MCF 10A (cell line): ENCODE results near the gene LMNTD1. TPM values are rescaled to one million over a fixed set of nuclear protein-coding genes. Genes with fewer than 3 reads are reported as not detected.

Source experiments
- BruUV-seq: library from RNA; stranded (reverse); fragments of 400-500 nt; replicated peaks from 2 replicates; lab custom pipeline; 2021; lab: Mats Ljungman, UMichigan
- CTCF ChIA-PET: fragments of 300-600 bp; sonication (Branson Sonifier 250); formaldehyde crosslinking; extraction: SDS; loops from one replicate; lab custom pipeline; 2021; ENCODE audit warnings: antibody characterized with exemption, inconsistent platforms; lab: Yijun Ruan, JAX
- POLR2A ChIA-PET: fragments of 300-600, 350-650 bp; sonication (Branson Sonifier 250); formaldehyde crosslinking; extraction: SDS; loops from one replicate; lab custom pipeline; 2020; ENCODE audit warnings: antibody characterized with exemption, inconsistent platforms; lab: Yijun Ruan, JAX
- DNase-seq: peaks from one replicate; pipeline ENCODE4 v3.0.0-alpha.2; 2018; ENCODE audit not compliant: unreplicated experiment
- H3K27ac Mint-ChIP-seq: one replicate; pipeline ENCODE4 v1.8.0; 2022; ENCODE audit warnings: mild to moderate bottlenecking, low read depth, mixed read lengths; ENCODE audit not compliant: unreplicated experiment
- H3K27me3 Mint-ChIP-seq: one replicate; pipeline ENCODE4 v1.8.0; 2022; ENCODE audit warnings: mixed read lengths; ENCODE audit not compliant: insufficient read depth, unreplicated experiment
- H3K36me3 Mint-ChIP-seq: one replicate; pipeline ENCODE4 v1.8.0; 2022; ENCODE audit warnings: mild to moderate bottlenecking, moderate library complexity, mixed read lengths; ENCODE audit not compliant: insufficient read depth, unreplicated experiment
- H3K4me1 Mint-ChIP-seq: one replicate; pipeline ENCODE4 v1.8.0; 2022; ENCODE audit warnings: mixed read lengths; ENCODE audit not compliant: insufficient read depth, unreplicated experiment
- H3K4me3 Mint-ChIP-seq: one replicate; pipeline ENCODE4 v1.8.0; 2022; ENCODE audit warnings: mild to moderate bottlenecking, moderate library complexity, mixed read lengths; ENCODE audit not compliant: unreplicated experiment
- H3K9me3 Mint-ChIP-seq: one replicate; pipeline ENCODE4 v1.8.0; 2022; ENCODE audit warnings: mixed read lengths; ENCODE audit not compliant: unreplicated experiment
- intact Hi-C: fragments of 100-400 bp; cut with micrococcal nuclease; formaldehyde crosslinking; loops from 2 replicates; pipeline ENCODE4 v1.14.1; 2022
- total RNA-seq: library from RNA; stranded (reverse); gene quantifications from 2 replicates; pipeline ENCODE4 v1.2.3, GENCODE V29; 2022
- TF ChIP-seq, protein P1 (sequence below): fragments of 200-600 bp; IDR thresholded peaks from one replicate; pipeline ENCODE4 v1.8.0; 2022; ENCODE audit warnings: antibody characterized with exemption, mild to moderate bottlenecking; ENCODE audit not compliant: unreplicated experiment

The LMNTD1 gene
- total RNA-seq, 1 experiment from 2014 or later, result not detected

DNA sequence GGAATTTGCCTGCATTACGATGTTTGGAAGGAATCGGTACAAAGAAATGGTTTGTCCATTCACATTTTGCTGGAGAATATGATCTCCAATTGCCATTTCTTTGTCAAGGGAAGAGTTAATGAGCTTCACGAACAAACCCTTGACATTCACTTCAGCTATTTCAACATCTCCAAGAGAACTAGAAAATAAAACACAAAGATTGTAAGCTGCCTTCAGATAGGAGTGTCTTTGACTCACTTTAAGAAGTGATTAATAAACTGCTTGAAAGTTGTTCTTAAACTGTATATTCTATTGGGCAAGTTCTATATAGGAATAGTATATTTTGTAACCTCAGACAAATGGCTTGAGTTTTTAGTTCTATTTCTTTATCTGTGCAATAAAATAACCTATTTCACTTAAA lies 26.3 kb downstream of the LMNTD1 start:
- intact Hi-C loops, result no loop called here
- no peaks in the 10 kb centered on the region for H3K9me3 Mint-ChIP-seq
- no peak overlapping the region for H3K27ac Mint-ChIP-seq
- H3K27me3 Mint-ChIP-seq, result no peaks in the 10 kb centered on the region
- H3K36me3 Mint-ChIP-seq, result no peaks in the 10 kb centered on the region
- no TSS peak for BruUV-seq
- H3K4me1 Mint-ChIP-seq, result no peaks in the 10 kb centered on the region
- no peak overlapping the region for H3K4me3 Mint-ChIP-seq
- POLR2A ChIA-PET, result interaction anchor here (1.2 kb wide), 1 partner anchor 69 kb away, joined by 4 read pairs; no protein-coding TSS in a partner anchor
- TF ChIP-seq, protein P1, sequence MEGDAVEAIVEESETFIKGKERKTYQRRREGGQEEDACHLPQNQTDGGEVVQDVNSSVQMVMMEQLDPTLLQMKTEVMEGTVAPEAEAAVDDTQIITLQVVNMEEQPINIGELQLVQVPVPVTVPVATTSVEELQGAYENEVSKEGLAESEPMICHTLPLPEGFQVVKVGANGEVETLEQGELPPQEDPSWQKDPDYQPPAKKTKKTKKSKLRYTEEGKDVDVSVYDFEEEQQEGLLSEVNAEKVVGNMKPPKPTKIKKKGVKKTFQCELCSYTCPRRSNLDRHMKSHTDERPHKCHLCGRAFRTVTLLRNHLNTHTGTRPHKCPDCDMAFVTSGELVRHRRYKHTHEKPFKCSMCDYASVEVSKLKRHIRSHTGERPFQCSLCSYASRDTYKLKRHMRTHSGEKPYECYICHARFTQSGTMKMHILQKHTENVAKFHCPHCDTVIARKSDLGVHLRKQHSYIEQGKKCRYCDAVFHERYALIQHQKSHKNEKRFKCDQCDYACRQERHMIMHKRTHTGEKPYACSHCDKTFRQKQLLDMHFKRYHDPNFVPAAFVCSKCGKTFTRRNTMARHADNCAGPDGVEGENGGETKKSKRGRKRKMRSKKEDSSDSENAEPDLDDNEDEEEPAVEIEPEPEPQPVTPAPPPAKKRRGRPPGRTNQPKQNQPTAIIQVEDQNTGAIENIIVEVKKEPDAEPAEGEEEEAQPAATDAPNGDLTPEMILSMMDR, result no peak
- no peak for DNase-seq
- CTCF ChIA-PET, result interaction anchor here (1.0 kb wide), 1 partner anchor 90 kb away, joined by 3 read pairs; no protein-coding TSS in a partner anchor

- TF ChIP-seq, protein P1, result no peak
- ChIA-PET CTCF (no interaction called here), POLR2A (no interaction called here)
- no peak overlapping the region for H3K4me3 Mint-ChIP-seq
- no peaks in the 10 kb centered on the region for H3K9me3 Mint-ChIP-seq
- no peak for DNase-seq
- no TSS peak for BruUV-seq
- H3K27me3 Mint-ChIP-seq, result no peaks in the 10 kb centered on the region
- no peaks in the 10 kb centered on the region for H3K4me1 Mint-ChIP-seq
- no peaks in the 10 kb centered on the region for H3K36me3 Mint-ChIP-seq
- intact Hi-C loops, result no loop called here
- H3K27ac Mint-ChIP-seq, result no peak overlapping the region
Observed at GRCh38 chr12:25524366-25524765, 28.7 kb downstream of the LMNTD1 start.

DNA sequence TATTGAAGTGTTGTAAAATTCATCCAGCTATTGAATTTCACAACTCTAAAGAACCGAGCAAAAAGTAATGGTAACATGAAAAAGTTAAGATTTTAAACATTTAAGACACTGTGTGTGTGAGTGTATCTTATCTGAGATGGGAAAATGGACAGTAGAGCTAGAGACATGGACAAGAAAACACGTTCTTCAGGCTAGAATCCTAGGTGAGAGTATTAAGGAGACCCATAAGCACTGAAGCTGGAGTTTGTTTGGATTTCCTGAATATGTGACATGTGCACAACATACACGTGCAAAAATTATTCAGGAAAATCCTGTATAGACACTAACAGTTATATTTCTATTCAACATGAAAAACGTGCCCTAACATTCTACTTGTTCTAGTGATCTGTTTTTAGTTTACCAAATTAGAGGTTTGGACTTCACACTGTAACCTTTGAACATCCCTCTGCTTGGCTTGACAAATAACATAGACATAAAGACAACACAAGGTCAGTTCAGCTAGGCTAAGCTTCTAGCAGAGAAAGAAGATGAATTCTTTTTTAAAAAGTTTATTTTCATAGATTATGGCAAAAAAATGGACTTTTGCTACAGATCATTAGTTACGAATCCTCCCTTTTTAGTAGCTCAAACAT lies 31.3 kb downstream of the LMNTD1 start:
- no TSS peak for BruUV-seq
- Mint-ChIP-seq H3K9me3 (no peaks in the 10 kb centered on the region), H3K36me3 (no peaks in the 10 kb centered on the region), H3K27ac (no peak overlapping the region), H3K27me3 (no peaks in the 10 kb centered on the region), H3K4me1 (peaks cover 10% of the 10 kb centered on the region), H3K4me3 (no peak overlapping the region)
- DNase-seq, result no peak
- intact Hi-C loops, result no loop called here
- TF ChIP-seq, protein P1, result no peak
- ChIA-PET POLR2A (interaction anchor here (1.1 to 1.7 kb wide), 3 partner anchors 9 to 60 kb away, joined by 3 to 5 read pairs (median 3); no protein-coding TSS in a partner anchor), CTCF (interaction anchor here (1.1 kb wide), 1 partner anchor 15 kb away, joined by 5 read pairs; no protein-coding TSS in a partner anchor)

DNA sequence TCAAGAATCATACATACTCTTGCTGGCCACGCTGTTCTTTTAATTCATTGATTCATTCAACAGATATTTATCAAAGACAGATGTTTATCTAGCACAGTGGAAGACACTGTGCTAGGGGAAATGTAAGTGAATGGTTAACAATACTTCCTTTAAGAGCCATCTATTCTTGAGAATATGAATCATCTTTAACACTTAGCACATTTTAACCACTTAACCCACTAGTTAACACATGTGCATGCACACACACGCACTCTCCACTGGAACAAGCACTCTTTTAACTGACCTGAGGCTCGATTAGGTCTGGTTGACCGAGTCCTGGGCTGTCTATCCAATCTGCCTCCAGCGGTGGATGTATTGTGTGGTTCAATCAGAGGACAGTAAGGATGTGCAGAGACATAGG lies 34.6 kb downstream of the LMNTD1 start:
- ChIA-PET POLR2A (no interaction called here), CTCF (no interaction called here)
- intact Hi-C loops, result no loop called here
- H3K27ac Mint-ChIP-seq, result no peak overlapping the region
- no peaks in the 10 kb centered on the region for H3K27me3 Mint-ChIP-seq
- no peaks in the 10 kb centered on the region for H3K9me3 Mint-ChIP-seq
- BruUV-seq, result no TSS peak
- TF ChIP-seq, protein P1, result no peak
- DNase-seq, result no peak
- H3K4me1 Mint-ChIP-seq, result peaks cover 10% of the 10 kb centered on the region
- no peak overlapping the region for H3K4me3 Mint-ChIP-seq
- no peaks in the 10 kb centered on the region for H3K36me3 Mint-ChIP-seq
